22Rv1 (cell line): ENCODE measurements around the gene KIAA1549.

Experiments
- CTCF ChIP-seq: fragments of 450-650 bp; IDR thresholded peaks from 2 replicates; pipeline ENCODE4 v1.5.1; 2017; ENCODE audit warnings: mild to moderate bottlenecking
- ZFX ChIP-seq: fragments of 450-650 bp; IDR thresholded peaks from 2 replicates; pipeline ENCODE4 v1.6.1; 2017; ENCODE audit warnings: antibody characterized with exemption, borderline replicate concordance

DNA sequence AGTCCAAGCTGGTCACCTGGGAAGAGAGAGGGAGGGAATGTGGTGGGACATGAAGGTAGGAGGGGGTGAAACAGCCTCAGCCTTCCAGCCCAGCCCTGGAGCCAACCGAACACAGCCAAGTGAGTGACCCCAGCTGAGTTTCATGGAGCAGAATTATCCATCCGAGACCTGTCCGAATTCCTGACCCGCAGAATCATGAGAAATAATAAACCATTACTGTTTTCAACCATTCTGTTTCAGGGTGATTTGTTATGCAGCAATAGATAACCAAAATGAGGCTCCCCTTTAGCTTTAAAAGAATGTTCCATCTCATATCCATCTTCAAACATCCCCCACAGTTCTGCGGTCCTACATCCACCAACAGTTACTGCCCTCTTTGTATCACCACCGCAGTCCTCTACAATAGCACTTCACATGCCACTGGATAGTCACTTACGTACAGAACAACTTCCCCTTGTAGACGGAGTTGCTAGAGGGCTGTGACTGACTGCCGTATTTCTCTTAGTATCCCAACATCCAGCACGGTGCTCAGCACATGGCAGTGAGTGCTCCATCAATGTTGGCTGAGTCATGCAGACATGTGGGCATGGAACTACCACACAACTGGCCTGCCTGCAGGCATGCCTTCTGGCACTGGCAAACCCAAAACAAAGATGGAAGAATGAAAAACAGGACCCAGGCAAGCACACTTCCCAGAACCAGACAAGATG, 18.5 kb downstream of the KIAA1549 start:
- TF ChIP-seq CTCF (no peak), ZFX (no peak)
